ENCODE data around the gene KIAA1328.
"Not testable (repeated sequence)": the region's sequence is repeated elsewhere in the genome, so short reads cannot be mapped to it uniquely, and the experiment has no call there.

- not testable (repeated sequence) for TF ChIP-seq MBD1 (CRISPR knock-in tag; IDR thresholded peaks at IDR 0.05); MTA2 (IDR thresholded peaks at IDR 0.05; ENCODE audit: low read depth); SAFB2 (IDR thresholded peaks at IDR 0.05; ENCODE audit: borderline replicate concordance, low read depth, low read length, severe bottlenecking); KDM4B (IDR thresholded peaks at IDR 0.05; ENCODE audit: borderline replicate concordance in 2 of 2, low read depth in 1 of 2)
These were observed 44.9 kb downstream of the KIAA1328 start for GRCh38 chr18:36873826-36874225.

Measured in K562 (cell line).